GM18508 (cell line): Measurements from ENCODE around the gene CFAP97.
"Not testable (repeated sequence)": the region's sequence is repeated elsewhere in the genome, so short reads cannot be mapped to it uniquely, and the experiment has no call there.

Source experiments
- ATAC-seq: cut with Tn5 transposase; IDR thresholded peaks from one replicate; pipeline ENCODE4 v1.9.1; 2021; ENCODE audit warnings: moderate number of reproducible peaks; ENCODE audit not compliant: insufficient read depth, unreplicated experiment

CFAP97 gene

DNA sequence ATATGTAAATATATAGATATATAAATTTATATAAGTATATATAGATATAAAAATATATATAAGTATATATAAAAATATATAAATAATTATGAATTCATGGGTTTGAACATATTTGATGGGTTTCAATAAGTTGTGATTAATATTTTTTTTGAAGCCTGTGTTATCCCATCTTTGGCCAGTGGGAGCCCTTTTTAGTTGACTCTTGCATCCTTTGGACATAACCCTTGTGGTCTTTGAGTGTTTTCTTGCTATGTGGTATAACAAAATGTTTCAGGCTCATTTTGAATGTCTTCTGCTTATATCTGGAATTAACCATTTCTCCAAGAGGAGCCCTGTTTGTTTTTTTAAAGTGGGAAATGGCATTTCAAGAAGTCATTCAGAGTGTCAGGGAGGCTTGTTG is 20.8 kb upstream of the CFAP97 start:
- no peak for ATAC-seq

DNA sequence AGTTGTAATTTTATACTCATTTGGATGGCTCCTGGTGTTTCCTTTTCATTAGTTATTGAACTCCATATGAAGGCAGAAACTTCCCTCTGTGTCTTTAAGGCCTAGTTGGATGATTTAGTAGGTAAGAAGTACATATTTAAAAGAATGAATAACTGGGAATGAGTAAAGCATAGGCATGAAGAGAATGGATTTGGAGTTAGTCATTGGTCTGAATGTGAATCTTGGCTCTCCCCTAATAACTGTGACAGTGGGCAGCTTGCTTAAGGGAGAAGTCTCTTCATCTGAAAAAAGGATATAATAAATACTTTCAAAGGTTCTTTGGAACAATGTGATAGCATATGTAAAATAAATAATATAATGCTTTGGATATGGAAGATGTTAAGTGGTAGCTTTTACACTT is 18.8 kb upstream of the CFAP97 start:
- ATAC-seq, result no peak

GRCh38 chr4:185221912-185222311 is 18.1 kb upstream of the CFAP97 start:
- no peak for ATAC-seq

DNA sequence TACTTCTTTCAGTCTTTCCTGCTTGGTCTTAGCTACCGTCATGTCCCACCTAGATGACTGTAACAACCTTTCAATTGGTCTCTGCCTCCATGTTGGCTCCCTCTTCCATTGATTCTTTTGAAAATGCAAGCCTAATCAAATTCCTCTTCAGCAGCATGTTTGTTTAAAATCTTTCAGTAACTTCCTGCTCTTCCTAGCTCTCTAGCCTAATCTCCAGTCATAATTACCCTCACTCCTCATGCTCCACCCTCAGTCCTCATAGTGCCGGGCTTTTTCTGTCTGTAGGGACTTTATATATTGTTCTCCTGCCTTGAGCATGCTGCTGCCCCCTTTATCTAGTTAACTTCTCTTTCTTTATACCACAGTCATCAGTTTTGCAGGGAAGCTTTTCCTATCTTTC is 17.7 kb upstream of the CFAP97 start:
- no peak for ATAC-seq

- ATAC-seq, result peak; percentile 72
Measured at GRCh38 chr4:185219551-185220344, 15.9 kb upstream of the CFAP97 start.

- ATAC-seq, result no peak
Measured at GRCh38 chr4:185218312-185218711, 14.5 kb upstream of the CFAP97 start.

- ATAC-seq, result no peak
Measured at GRCh38 chr4:185217408-185217975, 13.7 kb upstream of the CFAP97 start.

DNA sequence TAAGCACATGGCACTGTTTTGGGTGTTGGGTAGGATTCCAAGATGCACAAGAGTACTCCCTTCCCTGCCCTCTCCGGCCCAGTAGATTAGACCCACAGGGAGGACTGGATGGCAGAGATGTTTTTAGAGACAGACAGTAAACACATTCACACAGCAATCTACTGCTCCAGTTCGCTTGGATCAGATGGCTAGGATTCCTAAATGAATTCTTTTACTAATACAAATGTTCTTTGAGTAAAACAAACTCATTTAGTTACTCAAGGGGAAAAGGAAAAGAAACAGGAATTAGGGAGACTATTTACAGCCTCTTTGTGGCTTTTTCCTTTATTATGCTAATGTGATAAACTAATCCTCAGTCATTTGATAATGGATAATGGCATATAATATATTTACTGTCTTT is 11.5 kb upstream of the CFAP97 start:
- ATAC-seq, result no peak

- ATAC-seq, result peak; percentile 52
Measured at GRCh38 chr4:185213877-185214276, 10.1 kb upstream of the CFAP97 start.

DNA sequence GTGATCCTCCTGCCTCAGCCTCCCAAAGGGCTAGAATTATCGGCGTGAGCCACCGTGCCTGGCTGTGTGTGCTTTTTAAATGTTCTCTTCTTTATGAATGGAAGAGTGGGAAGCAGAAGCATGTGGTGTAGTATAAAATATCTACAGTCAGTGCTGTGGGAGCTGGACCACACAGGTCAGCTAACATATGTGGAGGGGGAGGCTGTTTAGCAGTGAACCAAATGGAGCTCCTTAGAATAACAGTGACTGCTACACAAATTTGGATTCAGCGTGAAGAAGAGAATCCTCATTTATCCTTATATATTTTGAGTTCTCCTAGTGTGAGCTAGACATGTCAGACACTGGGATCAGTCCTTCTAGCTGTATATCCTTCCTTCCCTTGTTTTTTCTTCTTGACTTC is 8.8 kb upstream of the CFAP97 start:
- no peak for ATAC-seq

- ATAC-seq, result no peak
Measured at GRCh38 chr4:185211641-185212040, 7.8 kb upstream of the CFAP97 start.

DNA sequence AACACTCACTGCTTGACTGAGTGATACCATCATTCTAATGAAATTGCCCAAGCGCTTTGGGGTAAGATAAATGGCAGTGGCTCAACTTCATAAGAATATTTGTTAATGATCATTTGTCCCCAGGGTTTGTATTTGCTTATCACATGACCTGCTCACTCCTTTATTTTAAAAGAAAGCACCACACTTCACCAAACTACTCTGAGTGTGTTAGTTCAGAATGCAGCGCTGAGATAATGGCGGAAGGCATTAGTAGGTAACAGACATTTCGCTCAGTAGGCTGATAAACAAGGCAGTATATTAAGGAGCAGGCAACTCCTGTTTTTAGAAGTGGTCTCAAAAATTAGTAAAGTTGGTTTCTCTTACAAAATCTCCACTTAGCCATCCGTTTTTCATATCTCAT is 7.2 kb upstream of the CFAP97 start:
- ATAC-seq, result no peak

GRCh38 chr4:185210102-185210981 is 6.5 kb upstream of the CFAP97 start:
- no peak for ATAC-seq

GRCh38 chr4:185209852-185210101 is 6.0 kb upstream of the CFAP97 start:
- not testable (repeated sequence) for ATAC-seq

GRCh38 chr4:185209031-185209851 is 5.4 kb upstream of the CFAP97 start, which contains the start of gene SNX25:
TSS of gene SNX25 (plus strand) at chr4:185209598. CDS start at chr4:185209827, 229 bp downstream.
- ATAC-seq, result peak; percentile 32

GRCh38 chr4:185207466-185207865 is 3.7 kb upstream of the CFAP97 start:
- no peak for ATAC-seq

- ATAC-seq, result no peak
Measured at GRCh38 chr4:185205697-185206342, 2.0 kb upstream of the CFAP97 start.

DNA sequence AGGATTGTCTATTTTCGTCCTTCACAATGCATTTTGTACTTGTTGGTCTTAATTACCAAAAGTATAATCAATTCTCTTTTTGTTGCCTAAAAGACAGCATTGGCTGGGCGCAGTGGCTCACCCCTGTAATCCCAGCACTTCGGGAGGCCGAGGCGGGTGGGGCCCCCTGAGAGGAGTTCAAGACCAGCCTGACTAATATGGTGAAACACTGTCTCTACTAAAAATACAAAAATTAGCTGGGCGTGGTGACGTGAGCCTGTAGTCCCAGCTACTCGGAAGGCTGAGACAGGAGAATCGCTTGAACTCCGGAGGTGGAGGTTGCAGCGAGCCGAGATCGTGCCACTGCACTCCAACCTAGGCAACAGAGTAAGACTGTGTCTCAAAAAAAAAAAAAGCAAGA is 1.3 kb upstream of the CFAP97 start:
- ATAC-seq, result not testable (repeated sequence)

DNA sequence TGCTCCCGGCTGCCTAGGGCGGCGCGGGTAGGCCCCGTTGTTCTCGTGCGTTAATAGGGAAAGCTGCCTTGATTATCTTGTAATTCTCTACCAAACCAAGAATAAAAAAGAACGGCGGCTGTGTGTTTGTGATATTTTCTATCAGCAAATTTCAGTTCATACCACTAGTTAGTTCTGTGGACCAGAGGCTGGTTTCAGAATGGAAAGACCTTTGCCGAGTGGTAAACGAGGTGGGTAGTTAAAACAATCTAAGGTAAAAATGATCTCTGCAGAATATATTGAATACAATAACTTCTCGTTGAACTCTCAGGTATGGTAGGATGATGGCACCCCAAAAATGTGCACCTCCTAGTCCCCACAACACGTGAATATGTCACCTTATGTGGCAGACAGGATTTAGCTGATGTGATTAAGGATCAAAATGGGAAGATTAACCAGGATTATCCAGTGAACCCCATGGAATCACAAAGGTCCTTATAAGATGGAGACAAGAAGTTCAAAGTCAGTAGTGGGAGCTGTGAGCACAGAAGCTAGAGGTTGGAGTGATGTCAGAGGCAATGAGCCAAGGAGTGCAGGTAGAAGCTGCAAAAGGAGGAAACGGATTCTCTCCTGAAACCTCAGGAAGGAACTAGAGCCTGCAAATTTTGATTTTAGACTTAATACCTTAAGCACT is 574 bp upstream of the CFAP97 start:
- no peak for ATAC-seq
